DMS79 (cell line): Measurements from ENCODE around the gene NRG3.

Experiments
- DNase-seq: peaks from one replicate; lab custom pipeline; 2025; lab: John Stamatoyannopoulos, UW

Gene NRG3

DNA sequence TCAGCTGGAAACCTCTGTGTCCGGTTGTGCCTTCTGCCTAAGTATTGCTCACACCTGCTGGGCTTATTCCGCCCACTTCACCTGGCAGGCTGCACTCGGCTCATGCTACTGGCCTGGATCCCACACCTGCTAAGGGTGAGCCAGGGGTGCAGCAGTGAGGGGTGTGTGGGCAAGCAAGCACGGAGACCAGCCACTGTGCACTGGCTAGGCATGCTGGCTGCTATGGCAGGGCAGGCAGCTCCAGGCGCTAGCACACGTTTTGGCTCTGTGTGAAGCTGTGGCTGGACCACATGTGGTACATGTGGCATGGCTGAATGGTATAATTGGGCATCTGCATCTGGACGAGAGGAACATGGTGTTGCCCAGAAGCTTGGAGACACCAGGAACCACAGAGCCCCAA is 940.7 kb downstream of the NRG3 start:
- DNase-seq: no peak

DNA sequence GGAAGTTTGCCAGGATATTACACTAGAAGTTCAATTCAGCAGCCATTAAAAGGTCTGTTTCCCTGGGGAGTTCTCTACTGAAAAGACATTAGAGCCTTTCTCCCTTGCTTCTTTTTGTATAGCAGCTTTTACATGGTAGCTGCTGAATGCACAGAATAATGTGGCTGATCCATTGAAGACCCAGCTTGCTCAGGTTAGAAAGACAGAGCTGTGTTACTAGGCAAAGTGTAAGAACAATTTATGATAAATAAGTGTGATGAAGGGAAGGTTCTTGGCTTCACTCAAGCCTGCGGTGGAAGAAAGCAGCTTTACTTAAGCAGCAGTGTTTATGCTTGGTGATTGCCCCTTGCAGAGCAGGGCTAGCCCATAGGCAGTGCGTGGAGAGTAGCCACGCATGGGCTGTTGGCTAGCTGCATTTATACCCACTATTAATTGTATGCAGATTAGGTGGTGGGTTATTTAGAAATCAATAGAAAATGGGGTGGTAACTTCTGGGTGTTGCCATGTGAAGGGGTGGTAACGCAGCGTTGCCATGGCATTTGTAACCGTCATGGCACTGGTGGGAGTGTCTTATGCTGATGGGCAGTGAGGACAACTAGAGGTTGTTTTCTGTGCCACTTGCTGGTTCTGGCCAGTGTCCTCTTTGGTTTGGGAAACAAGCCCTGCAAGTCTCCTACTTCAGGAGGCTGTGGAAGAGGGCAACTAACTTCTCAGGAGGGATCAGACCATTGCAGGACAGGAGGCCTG is 942.9 kb downstream of the NRG3 start:
- DNase-seq: no peak

DNA sequence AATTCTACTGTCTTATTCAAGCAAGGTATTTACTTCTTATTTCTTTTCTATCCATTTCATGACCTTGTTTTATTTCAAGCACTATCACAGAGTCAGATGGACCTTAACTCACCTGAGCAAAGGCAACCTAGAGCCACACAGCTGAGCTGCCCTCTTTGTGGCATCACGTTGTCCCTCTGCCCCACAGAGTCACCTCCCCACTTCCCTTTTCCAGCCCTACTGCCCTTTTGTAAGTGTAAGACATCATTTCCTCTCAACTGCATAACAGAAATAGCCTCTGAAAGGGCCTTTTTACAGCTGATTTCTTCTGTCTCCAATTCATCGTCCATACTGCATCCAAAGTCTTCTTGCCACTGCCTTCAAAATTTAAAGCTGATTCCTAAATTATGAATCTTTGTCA is 946.0 kb downstream of the NRG3 start:
- DNase-seq: no peak

DNA sequence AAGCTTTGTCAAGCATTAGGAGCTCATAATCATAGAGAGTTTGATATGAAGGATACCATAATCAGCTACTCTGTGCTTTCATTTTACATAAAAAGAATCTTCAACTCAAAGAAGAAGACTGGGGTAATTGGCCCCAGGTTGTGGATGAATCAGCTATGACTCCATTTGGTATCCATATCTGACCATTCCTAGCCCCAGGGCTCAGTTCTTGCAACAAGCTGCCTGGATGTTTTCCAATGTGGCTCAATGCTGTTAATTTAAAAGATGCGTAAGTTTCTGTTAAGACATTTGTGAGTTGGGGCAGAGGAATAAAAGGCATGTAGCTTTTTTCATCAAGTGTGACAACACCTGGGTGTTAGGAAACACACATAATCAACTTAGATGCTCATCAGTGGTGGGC is 951.1 kb downstream of the NRG3 start:
- no peak for DNase-seq

DNA sequence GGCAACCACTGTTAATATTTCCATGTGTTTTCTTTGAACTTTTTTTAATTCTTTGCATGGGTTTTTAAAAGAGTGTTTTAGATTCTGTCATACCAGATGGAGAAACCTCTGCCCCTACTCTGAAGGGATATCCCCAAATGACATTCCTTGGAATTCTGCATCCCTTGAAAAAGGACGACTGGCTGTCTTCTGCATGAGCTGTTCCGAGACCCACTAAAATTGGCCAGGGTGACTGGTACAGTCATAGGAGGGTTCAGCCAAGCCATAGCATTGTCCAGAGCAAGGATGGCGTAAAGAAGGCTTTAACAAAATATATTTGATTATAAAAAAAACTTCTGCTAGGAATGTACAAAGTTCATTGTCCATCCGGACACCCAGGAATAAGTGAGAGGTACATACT is 952.9 kb downstream of the NRG3 start:
- DNase-seq: no peak

DNA sequence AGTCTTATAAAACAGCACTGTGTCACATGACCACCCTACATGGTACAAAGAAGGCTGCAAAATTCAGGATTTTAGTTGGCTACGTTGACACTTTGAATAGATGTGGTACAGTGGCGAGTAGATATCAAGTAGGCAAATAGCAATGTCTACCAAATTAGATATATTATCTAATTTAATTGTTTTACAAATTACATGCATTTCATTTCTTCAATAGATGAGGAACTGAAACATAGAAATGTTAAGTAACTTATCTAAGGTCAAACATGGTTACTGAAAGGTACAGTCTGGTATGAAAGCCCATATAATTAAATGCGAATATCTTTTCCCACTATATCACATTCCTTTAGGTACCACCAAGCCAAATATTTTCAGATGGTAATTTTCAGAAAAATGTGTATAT is 972.2 kb downstream of the NRG3 start:
- DNase-seq: no peak

DNA sequence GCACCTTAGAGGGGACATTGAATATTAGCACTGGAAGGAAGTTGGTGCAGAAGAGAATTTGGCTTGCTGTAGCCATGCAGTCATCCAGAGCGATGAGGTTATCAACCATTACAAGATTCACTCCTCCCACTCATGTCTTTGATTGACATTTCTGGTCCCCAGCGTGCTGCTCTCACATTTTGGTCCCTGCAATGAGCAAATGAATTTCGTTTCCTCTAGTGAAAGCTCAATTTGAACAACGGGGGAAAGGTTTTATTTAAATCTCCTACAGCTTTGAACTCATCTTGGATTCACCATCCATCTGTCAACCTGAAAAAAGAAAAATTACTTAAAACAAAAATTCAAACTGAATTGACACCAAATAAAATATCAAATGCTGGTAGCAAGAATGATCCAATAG is 975.2 kb downstream of the NRG3 start:
- DNase-seq: no peak

DNA sequence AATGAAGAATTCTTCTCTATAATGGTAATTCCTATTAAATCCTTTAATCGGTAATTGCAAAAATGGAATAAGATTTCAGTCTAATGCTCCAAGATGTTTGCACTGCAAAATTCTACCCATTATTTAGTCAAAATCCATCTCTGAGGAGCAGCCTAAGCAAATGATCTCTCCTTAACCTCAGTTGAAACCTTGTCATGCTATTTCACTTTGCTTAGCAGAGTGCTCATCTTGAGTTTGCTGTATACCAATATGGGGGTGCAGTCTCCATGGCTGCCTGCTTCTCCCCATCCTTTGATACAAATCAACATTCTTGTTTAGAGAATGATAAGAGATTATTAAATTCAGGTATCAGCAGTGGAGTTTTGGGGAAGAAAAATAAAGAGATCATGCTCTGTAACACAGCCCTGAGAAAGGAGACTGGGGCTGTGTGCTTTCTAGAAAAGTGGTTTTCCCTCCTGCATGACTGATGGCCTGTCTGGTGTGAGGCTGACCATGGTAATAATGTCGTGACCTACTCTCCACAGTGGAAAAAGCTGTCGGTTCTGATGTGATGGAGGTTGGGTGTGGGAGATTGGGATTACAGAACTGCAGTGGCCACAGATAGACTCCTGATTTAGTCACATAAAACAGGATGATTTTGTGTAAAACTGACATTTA is 982.1 kb downstream of the NRG3 start:
- DNase-seq: no peak

DNA sequence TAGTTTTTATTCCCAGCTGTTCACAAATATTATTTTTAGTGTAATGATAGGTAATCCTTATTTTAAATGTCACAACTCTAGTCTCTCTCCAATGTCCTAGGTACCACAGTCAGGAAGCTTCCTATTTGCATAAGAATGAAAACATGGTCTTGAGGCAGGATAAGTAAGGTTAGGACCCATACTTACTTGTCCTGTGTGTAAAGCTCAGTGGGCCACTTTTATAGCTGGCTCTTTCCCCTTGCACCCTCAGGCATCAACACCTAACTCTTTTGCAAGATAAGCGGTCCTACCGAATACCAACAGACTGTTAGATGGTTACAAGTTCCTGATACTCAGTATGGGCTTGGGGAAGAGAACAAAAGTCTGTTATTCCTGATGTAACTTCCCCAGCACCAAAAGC is 986.9 kb downstream of the NRG3 start:
- no peak for DNase-seq

DNA sequence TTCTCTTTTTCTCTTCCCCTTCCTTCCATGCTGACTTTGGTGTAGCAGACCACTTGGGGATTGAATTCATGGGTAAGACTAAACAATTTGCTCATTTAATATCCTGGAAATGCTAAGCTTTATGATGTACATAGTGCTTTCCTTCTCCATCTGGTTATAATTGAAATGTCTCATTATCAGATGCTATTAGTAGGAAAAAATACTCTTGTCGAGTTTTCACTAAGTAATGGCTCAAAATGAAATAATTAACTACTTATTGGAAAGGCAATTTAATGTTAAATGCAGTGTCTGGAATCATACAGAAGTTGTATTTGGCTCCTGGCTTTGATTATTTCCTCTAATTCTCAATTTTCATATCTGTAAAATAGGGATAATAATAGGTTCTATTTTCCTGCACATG is 990.4 kb downstream of the NRG3 start:
- DNase-seq: no peak

DNA sequence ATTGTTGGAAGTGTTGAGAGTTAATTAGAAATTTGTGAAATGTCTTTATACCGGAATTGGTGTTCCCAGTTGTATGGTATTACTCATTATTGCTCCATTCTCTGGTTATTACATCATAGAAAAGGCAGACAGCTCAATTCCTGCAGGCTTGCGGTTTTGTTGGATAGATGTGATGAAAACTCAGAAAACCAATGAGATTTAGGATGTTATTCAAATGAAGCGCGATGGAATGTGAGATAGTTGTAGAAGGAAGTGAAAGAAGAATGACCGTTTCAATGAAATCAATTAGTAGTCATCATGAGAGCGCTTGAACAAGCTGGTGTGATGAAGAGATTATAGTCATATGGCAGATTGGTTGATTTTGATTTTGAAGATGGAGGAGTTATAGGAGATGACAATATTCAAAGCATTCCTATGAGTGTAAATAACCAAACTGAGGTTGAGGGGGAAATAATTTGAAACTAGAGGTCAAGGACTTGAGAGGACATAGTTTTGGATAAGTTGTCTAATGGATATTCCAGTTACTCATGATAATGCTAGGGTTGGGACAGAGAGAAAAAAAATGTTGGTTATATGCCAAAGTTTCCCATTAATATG is 991.5 kb downstream of the NRG3 start:
- DNase-seq: no peak

DNA sequence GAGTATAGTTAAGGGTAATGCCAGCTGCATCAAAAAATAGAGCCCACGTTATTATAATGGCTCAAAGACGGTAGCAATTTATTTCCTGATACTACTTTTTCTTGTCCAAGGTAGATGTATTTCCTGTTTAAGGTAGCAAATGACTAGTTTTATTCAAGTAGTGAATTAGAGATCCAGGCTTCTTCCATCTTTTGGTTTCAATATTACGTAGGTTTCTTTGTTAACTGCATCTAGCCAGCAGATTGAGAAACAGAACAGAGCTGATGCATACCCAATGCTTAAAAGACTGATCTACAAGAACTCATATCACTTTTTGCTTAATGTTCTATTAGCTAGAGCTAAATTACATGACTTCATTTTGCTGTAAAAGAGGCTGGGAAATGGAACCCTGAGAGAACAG is 992.1 kb downstream of the NRG3 start:
- DNase-seq: no peak

DNA sequence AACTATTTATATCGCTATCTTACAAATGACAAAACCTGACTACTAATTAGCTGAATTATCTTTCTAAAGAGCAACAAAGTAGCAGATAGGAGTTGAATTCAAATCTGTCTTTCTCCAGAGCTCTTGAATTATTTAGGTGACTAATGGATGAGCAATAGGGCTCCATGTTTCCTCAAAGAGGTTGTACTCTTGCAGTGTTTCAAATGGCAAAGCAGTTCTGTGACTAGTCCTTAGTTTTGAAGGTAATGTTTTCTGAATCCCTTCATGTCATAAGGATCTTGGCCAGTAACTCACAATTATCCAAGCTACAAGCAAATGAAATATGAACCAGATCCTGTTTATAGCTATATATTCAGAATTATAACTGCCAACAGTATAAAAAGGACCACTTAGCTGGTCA is 999.7 kb downstream of the NRG3 start:
- no peak for DNase-seq

DNA sequence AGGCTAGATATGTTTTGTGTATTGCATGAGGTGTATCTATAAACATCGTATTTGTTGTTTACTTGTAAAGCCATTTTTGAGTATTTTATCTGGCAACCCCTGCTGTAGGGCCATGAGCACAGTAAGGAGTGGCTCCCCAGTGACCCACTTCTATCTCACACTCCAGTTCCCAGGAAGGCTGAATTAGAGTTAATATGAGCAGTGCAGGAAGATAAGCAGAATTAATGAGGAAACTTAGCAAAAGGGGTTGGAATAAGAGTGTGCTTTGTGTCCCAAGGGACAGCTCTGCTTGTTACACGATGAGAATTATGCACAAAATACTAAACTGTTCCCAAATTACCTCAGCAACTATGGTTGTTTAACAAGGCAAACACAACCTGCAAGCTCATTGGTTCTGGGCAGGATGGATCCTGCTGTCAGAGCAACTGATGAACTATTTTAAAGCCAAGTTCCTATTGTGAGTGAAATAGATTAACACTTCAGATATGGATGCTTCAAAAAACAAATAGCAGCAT is 1005.8 kb downstream of the NRG3 start:
- DNase-seq: no peak

DNA sequence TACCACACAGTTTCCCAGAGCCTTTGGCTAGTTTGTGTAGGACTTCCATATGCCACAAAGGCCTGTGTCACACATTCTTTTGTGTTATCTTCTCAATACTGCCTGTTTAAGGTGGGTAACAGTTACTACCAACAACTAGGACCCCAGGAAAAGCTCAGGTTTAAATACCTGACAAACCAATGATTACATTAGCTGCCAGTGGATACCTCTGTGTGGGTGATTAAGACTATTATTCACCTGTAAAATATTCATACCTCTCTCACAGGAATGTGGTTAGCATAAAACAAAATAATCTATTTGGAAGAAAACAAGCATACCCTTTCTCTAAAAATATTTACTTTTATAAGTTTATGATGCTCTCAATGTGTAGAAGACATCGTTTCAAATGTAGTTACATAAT is 1007.7 kb downstream of the NRG3 start:
- no peak for DNase-seq

DNA sequence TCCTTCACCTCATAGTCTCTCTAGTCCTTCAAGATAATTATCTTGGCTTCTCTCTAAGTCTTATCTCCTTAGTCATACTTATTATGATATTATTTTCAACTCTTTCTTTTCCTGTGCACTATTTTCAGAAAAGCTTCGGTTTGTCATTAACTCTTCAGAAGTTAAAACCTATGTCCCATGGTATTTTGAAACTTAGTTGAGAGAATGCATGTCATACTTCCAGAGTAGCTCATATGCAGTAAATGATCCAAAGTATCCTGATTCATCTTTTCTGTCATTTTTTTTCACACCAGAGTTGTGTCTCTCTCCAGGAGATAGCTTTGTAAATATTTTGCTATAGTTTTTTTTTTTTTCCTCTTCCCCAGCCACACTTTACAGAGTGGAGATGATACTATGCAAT is 1008.6 kb downstream of the NRG3 start:
- no peak for DNase-seq

DNA sequence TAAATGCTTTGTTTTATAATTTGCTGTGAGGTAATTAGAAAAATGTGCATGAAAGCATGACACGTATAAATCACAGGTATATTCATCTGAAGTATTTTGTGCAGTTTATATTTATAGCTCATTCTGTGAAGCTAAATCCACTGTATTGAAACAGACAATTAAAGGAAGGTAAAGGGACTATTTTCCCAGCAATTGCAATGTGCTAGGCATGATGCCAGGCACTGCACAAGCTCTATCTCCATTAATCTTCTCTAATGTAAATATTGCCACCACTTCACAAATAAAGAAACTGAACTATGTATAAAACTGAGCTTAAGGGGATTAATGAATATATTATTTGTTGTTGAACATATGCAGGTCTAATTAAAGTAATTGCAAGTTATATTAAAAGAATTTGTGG is 1012.5 kb downstream of the NRG3 start:
- no peak for DNase-seq

DNA sequence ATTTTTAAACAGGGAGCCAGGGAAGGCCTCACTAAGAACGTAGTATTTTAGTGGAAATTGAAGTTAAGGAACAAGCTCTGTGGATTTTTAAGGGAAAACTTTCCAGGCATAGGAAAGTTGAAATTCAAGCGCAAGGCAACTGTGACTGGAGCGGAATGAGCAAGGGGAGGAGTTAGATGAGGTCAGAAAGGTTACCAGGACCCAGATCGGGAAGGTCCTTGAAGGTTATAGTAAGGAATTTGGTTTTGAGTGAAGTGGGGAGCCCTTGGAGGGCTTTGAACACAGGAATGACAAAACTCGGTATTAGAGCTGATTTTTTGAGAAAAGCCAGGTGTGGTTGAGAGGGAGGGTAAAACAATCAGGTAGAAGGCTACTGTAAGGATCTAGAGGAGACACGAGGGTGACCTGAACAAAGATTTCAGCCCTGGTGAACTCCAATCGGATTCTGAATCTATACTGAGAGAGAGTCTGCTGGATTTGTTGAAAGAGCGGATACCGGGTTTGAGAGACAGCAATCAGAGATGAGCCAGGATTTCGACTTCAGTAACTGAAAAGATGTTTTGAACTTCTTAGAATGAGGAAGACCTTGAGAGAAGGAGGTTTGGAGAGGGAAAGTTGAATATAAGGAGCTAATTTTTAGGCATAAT is 1013.9 kb downstream of the NRG3 start:
- no peak for DNase-seq

DNA sequence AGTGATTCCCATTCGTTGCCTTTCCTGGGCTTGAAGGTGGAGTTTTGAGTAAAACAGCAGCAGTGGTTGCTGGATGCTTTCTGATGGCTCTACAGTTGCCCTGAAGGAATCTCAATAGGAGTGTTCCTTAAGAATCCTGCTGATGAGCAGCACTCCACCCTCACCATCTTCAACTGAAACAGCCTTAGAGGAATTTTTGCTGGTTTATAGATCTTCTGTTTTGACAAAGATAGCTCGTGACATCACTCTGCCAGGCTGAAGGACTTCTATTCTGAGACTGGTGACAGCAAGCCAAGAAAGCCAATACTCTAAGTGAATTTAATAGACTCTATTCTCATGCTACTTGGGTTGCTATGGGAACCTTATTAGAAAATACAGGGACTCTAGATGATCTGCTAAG is 1014.7 kb downstream of the NRG3 start:
- no peak for DNase-seq

DNA sequence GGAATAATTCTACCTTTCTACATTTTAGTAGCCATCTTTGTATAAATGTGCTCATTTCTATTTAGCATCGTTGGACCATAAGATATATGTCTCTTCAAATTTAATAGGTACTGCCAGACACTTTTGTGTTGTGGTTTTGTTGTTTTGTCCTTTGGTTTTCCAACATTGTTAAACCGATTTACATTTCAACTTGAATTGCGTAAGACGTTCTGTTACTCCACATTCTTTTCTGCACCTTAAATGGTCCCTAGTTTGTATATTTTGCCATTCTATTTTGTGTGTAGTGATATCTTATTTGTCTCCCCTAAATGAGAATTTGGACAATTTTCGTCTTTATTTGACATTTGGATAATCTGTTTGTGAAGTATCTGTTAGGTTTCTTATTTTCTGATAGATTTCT is 1015.6 kb downstream of the NRG3 start:
- DNase-seq: no peak

DNA sequence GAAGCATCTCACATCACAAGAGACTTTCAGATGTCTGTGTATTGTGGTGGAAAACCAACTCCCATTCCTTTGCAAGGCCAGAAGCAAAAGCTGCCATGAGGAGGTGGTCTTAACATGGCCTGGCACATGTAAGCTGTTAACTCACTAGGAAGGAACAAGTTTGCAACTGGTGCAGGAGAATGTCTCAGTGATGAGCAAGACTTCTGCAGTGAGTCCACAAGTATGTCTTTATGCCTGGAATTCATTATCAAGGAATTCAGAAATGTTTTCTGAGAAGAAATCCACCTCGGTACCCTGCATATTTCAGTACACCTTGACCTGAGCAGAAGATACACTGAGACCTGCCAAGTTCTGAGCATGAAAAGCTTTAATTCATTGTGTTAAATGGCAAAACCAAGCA is 1033.1 kb downstream of the NRG3 start:
- no peak for DNase-seq

DNA sequence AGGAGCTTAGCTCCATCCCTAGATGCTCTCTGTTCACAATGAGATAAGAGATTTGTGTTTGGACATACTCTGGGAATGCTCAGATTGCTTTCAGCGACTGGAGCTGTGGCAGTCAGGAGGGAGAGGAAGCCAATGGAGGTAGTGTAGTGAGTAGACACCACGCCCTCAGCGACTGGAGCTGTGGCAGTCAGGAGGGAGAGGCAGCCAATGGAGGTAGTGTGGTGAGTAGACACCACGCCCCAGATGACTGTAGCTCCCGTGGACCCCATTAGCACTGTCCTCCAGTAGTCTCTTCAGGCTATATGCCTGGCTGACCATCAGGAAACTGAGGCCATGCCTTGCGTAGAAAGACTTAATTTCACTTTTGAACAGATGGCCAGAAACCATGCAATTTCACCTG is 1033.8 kb downstream of the NRG3 start:
- no peak for DNase-seq

DNA sequence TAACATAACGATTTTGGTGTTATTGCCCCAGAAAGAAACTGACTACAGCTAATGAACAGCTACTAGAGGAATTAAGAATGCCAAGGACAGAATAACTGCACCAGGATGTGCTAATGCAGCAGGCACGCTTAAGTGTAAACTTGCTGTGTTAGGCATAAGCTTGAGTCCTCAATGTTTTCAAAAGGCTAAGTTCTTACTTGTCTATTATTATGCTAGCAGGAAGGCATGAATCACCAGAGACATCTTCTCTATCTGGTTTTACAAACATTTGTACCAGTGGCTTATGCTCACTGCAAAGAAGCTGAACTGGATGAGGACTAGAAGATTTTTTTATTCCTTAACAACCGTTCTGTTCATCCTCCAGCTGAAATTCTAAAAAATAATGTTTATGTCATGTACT is 1035.3 kb downstream of the NRG3 start:
- no peak for DNase-seq
